Fibroblast of the aortic adventitia (primary cell): Measurements from ENCODE around the gene GUCY2F. TPM values are rescaled to one million over a fixed set of nuclear protein-coding genes. Genes with fewer than 3 reads are reported as not detected.
A peak's percentile ranks its signal among the peaks of the same experiment; 100 is the strongest.

Source experiments
- DNase-seq: peaks from one replicate; pipeline ENCODE4 v3.0.0-alpha.2; 2010; ENCODE audit warnings: low read depth
- H3K4me3 ChIP-seq: 2 replicates; pipeline ENCODE4 v1.5.1; 2011; ENCODE audit warnings: low read depth, mild to moderate bottlenecking, control low read depth, low read length, moderate library complexity
- CTCF ChIP-seq: IDR thresholded peaks from 2 replicates; pipeline ENCODE4 v1.5.1; 2011; ENCODE audit warnings: mild to moderate bottlenecking, low read length, control low read depth, inconsistent platforms; ENCODE audit not compliant: insufficient read depth
- total RNA-seq: library from RNA; depleted of rRNA; stranded (reverse); fragments of >200 nt; gene quantifications from 2 replicates; pipeline ENCODE4 v1.2.3, GENCODE V29; 2012; ENCODE audit warnings: low replicate concordance

GUCY2F gene
- total RNA-seq, 1 donor: under 0.01 TPM

- no peak for TF ChIP-seq CTCF
- no peak overlapping the region for H3K4me3 ChIP-seq
- no peak for DNase-seq
Measured at GRCh38 chrX:109487640-109488039, 5.8 kb upstream of the GUCY2F start.

- TF ChIP-seq CTCF: peak; percentile 95
- H3K4me3 ChIP-seq: no peak overlapping the region
- DNase-seq: peak; percentile 81
Measured at GRCh38 chrX:109485470-109486340, 3.8 kb upstream of the GUCY2F start.

GRCh38 chrX:109484886-109485285 lies 3.0 kb upstream of the GUCY2F start:
- TF ChIP-seq CTCF: no peak
- DNase-seq: no peak
- H3K4me3 ChIP-seq: no peak overlapping the region

GRCh38 chrX:109475174-109475891 lies 6.6 kb downstream of the GUCY2F start:
- peak; percentile 55 for DNase-seq
- peak; percentile 65 for TF ChIP-seq CTCF
- H3K4me3 ChIP-seq: peak overlapping the region; percentile 13

GRCh38 chrX:109472939-109473735 lies 8.7 kb downstream of the GUCY2F start:
- H3K4me3 ChIP-seq: no peak overlapping the region
- DNase-seq: peak; percentile 60
- peak; percentile 42 for TF ChIP-seq CTCF

GRCh38 chrX:109464231-109464630 lies 17.7 kb downstream of the GUCY2F start:
- no peak for TF ChIP-seq CTCF
- DNase-seq: peak; percentile 6
- H3K4me3 ChIP-seq: no peak overlapping the region
